GM23338 (cell line): Measurements from ENCODE around the gene DPYD.

ENCODE experiments used
- CREB1 ChIP-seq: fragments of 250-450 bp; sonication (Bioruptor Pico); IDR thresholded peaks from 2 replicates; pipeline ENCODE4 v1.5.0; 2020; ENCODE audit warnings: low read depth, mild to moderate bottlenecking, moderate library complexity
- EZH2 ChIP-seq: fragments of 200-600 bp; sonication (generic); IDR thresholded peaks from one replicate; pipeline ENCODE4 v1.8.0; 2017; ENCODE audit warnings: antibody characterized with exemption, mild to moderate bottlenecking, low read depth; ENCODE audit not compliant: unreplicated experiment
- EZH2phosphoT487 ChIP-seq: fragments of 200-600 bp; sonication (generic); IDR thresholded peaks from one replicate; pipeline ENCODE4 v1.8.1; 2018; ENCODE audit warnings: antibody characterized with exemption; ENCODE audit not compliant: unreplicated experiment
- JUNB ChIP-seq: IDR thresholded peaks from one replicate; pipeline ENCODE4 v1.6.1; 2016; ENCODE audit warnings: antibody characterized with exemption; ENCODE audit not compliant: unreplicated experiment
- POLR2AphosphoS5 ChIP-seq: IDR thresholded peaks from 2 replicates; pipeline ENCODE4 v1.6.1; 2016; ENCODE audit warnings: antibody characterized with exemption, low read depth
- STAT1 ChIP-seq: IDR thresholded peaks from one replicate; pipeline ENCODE4 v1.6.1; 2016; ENCODE audit warnings: antibody characterized with exemption; ENCODE audit not compliant: unreplicated experiment
- ZNF331 ChIP-seq: fragments of 250-450 bp; sonication (Bioruptor Pico); IDR thresholded peaks from 2 replicates; pipeline ENCODE4 v1.5.0; 2020; ENCODE audit warnings: low read depth, mild to moderate bottlenecking, moderate library complexity
- TF ChIP-seq, protein P1 (sequence below): IDR thresholded peaks from one replicate; pipeline ENCODE4 v1.6.1; 2018; ENCODE audit warnings: antibody characterized with exemption; ENCODE audit not compliant: unreplicated experiment
- TF ChIP-seq, protein P2 (sequence below), 2 experiments: fragments of 200-600 bp in 1 of 2; sonication (generic) in 1 of 2; conservative IDR thresholded peaks; 2 replicates each; pipeline versions ENCODE4 v1.5.1 to v1.6.1; 2016 to 2017; ENCODE audit warnings: antibody characterized with exemption in 2 of 2, low read depth in 2 of 2, mild to moderate bottlenecking in 2 of 2, moderate library complexity in 1 of 2
- TF ChIP-seq, protein P3 (sequence below): IDR thresholded peaks from 2 replicates; pipeline ENCODE4 v1.6.1; 2016; ENCODE audit warnings: antibody characterized with exemption

DNA sequence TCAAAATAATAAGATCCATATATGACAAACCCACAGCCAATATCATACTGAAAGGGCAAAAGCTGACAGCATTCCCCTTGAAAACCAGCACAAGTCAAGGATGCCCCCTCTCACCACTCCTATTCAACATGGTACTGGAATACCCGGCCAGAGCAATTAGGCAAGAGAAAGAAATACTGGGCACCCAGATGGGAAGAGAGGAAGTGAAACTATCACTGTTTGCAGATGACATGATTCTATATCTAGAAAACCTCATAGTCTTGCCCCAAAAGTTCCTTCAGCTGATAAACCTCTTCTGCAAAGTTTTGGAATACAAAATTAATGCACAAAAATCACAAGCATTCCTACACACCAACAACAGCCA is 756.6 kb downstream of the DPYD start:
- TF ChIP-seq, protein P1, sequence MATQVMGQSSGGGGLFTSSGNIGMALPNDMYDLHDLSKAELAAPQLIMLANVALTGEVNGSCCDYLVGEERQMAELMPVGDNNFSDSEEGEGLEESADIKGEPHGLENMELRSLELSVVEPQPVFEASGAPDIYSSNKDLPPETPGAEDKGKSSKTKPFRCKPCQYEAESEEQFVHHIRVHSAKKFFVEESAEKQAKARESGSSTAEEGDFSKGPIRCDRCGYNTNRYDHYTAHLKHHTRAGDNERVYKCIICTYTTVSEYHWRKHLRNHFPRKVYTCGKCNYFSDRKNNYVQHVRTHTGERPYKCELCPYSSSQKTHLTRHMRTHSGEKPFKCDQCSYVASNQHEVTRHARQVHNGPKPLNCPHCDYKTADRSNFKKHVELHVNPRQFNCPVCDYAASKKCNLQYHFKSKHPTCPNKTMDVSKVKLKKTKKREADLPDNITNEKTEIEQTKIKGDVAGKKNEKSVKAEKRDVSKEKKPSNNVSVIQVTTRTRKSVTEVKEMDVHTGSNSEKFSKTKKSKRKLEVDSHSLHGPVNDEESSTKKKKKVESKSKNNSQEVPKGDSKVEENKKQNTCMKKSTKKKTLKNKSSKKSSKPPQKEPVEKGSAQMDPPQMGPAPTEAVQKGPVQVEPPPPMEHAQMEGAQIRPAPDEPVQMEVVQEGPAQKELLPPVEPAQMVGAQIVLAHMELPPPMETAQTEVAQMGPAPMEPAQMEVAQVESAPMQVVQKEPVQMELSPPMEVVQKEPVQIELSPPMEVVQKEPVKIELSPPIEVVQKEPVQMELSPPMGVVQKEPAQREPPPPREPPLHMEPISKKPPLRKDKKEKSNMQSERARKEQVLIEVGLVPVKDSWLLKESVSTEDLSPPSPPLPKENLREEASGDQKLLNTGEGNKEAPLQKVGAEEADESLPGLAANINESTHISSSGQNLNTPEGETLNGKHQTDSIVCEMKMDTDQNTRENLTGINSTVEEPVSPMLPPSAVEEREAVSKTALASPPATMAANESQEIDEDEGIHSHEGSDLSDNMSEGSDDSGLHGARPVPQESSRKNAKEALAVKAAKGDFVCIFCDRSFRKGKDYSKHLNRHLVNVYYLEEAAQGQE: no peak
- TF ChIP-seq, protein P2, sequence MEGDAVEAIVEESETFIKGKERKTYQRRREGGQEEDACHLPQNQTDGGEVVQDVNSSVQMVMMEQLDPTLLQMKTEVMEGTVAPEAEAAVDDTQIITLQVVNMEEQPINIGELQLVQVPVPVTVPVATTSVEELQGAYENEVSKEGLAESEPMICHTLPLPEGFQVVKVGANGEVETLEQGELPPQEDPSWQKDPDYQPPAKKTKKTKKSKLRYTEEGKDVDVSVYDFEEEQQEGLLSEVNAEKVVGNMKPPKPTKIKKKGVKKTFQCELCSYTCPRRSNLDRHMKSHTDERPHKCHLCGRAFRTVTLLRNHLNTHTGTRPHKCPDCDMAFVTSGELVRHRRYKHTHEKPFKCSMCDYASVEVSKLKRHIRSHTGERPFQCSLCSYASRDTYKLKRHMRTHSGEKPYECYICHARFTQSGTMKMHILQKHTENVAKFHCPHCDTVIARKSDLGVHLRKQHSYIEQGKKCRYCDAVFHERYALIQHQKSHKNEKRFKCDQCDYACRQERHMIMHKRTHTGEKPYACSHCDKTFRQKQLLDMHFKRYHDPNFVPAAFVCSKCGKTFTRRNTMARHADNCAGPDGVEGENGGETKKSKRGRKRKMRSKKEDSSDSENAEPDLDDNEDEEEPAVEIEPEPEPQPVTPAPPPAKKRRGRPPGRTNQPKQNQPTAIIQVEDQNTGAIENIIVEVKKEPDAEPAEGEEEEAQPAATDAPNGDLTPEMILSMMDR (conservative IDR thresholded peaks at IDR 0.05; ENCODE audit: low read depth in 2 of 2): no peak
- no peak for TF ChIP-seq POLR2AphosphoS5
- TF ChIP-seq EZH2: no peak
- no peak for TF ChIP-seq EZH2phosphoT487
- no peak for TF ChIP-seq CREB1
- TF ChIP-seq, protein P3, sequence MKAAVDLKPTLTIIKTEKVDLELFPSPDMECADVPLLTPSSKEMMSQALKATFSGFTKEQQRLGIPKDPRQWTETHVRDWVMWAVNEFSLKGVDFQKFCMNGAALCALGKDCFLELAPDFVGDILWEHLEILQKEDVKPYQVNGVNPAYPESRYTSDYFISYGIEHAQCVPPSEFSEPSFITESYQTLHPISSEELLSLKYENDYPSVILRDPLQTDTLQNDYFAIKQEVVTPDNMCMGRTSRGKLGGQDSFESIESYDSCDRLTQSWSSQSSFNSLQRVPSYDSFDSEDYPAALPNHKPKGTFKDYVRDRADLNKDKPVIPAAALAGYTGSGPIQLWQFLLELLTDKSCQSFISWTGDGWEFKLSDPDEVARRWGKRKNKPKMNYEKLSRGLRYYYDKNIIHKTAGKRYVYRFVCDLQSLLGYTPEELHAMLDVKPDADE: no peak
- TF ChIP-seq JUNB: no peak
- no peak for TF ChIP-seq ZNF331 (CRISPR knock-in tag)
- TF ChIP-seq STAT1: no peak
